Activated T-helper 9 cell treated with anti-CD3 and anti-CD28 coated beads, Interleukin-2, amount 50 U/mL, for 16 hours (primary cell): ENCODE measurements around the gene CCNG1.
"Not testable (repeated sequence)": the region's sequence is repeated elsewhere in the genome, so short reads cannot be mapped to it uniquely, and the experiment has no call there.

ENCODE experiments used
- DNase-seq: peaks from one replicate; pipeline ENCODE4 v3.0.0-alpha.2; 2020; ENCODE audit warnings: low read depth

The CCNG1 gene, protein sequence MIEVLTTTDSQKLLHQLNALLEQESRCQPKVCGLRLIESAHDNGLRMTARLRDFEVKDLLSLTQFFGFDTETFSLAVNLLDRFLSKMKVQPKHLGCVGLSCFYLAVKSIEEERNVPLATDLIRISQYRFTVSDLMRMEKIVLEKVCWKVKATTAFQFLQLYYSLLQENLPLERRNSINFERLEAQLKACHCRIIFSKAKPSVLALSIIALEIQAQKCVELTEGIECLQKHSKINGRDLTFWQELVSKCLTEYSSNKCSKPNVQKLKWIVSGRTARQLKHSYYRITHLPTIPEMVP

DNA sequence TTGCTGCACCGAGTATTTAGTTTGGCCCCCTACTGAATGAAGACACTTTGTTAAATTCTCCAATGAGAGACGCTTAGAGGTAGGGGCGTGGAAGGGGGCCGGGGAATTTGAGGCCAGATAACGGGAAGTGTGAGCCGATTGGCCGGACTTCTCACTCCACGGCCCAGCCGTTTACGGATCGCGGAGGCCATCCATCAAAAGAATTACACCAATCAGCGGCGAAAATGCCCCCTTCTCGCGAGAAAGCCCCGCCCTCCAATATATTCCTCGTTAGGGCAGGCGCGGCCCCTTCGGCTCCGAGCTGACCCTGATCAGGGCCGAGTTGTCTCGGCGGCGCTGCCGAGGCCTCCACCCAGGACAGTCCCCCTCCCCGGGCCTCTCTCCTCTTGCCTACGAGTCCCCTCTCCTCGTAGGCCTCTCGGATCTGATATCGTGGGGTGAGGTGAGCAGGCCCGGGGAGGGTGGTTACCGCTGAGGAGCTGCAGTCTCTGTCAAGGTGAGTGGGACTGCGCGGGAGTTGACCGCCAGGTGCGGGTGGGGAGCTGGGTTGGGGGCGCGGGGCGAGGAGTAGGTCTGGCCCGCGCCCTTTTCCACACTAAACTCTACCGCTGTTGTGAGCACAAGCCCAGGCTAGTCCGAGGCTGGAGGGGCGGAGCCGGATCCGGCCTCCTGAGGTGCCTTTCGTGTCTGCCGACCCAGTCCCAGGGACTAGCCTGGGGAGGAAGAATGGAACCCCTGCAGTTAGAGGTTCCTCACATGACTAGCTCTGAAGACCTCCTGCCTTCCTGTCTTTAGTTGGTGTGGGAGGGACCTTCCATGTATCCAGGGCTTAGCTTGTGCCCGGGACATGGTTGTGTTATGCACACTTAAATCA, at the start of gene CCNG1:
CCNG1 (plus strand) TSS at position 287 of the 874 bp plus-strand sequence. CDS start 1,662 bp downstream, outside the sequence.
- DNase-seq, result peak; percentile 78

DNA sequence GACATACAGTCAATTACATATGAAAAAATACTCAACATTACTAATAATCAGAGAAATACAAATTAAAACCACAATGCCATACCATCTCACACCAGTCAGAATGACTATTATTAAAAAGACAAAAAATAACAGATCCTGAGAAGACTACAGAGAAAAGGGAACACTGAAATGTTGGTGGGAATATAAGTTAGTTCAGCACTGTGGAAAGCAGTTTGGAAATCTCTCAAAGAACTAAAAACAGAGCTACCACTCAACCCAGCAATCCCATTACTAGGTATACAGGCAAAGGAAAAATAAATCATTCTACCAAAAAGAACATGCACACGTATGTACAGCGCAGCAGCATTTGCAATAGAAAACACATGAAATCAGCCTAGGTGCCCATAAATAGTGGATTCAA, 41.6 kb upstream of the CCNG1 start:
- no peak for DNase-seq

DNA sequence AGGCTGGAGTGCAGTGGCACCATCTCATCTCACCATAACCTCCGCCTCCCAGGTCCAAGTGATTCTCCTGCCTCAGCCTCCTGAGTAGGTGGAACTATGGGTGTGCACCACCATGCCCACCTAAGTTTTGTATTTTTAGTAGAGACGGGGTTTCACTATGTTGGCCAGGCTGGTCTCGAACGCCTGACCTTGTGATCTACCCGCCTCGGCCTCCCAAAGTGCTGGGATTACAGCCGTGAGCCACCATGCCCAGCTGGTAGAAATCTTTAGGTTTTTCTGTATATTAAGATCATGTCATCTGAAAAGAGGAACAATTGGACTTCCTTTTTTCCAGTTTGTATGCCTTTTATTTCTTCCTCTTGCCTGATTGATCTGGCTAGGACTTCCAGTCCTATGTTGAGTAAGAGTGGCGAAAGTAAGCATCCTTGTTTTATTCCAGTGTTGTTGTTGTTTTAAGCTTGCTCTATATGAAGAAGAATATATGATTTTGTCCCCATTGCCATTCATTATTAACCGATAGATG, 40.5 kb upstream of the CCNG1 start:
- not testable (repeated sequence) for DNase-seq

DNA sequence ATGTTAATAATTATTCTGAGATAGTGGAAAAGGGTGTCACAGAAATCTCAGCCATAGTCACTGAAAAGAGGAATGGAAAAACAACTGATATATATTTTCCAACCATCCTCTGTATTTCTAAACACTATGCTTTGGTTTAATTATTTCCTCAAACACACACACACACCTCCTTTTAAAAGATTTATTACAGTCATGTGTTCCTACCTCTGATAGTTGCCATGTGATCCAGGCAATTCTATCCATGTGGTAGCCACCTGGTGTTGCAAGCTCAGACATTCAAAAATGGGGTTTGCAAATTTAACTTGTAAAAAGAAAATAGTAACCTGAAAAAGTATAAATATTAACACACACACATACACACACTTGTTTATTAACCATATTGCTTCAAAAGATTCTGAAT, 40.0 kb upstream of the CCNG1 start:
- no peak for DNase-seq

DNA sequence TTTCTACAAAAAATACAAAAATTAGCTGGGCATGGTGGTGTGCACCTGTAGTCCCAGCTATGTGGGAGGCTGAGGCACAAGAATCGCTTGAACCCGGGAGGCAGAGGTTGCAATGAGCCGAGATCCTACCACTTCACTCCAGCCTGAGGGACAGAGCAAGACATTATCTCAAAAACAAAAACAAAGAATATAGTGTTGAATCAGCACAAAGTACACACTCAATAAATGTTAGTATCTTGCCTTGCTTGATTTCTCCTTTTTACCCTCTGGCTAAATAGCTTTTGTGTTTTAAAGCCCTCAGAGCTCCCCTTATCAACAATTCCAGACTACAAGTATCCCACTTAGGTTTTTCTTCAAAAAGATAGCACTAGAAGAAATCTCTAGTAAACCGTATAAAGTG, 37.5 kb upstream of the CCNG1 start:
- DNase-seq, result no peak

DNA sequence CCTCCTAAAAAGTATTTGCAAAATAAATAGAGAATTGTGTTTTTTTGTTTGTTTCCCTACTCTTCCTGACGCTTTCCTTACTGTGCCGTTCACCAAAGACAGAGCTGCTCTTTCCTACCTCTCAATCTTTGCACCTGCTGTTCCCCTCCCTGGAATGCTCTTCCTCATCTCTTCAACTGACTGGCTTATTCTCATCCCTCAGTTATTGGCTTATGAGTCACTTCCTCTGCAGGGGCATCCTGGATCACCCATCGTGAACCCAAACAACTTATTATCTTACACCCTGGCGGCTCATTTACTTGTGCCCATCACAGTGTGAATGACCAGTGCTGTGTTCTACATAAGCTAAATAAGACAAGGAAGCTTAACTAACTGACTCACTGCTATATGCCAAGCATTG, 36.1 kb upstream of the CCNG1 start:
- no peak for DNase-seq

DNA sequence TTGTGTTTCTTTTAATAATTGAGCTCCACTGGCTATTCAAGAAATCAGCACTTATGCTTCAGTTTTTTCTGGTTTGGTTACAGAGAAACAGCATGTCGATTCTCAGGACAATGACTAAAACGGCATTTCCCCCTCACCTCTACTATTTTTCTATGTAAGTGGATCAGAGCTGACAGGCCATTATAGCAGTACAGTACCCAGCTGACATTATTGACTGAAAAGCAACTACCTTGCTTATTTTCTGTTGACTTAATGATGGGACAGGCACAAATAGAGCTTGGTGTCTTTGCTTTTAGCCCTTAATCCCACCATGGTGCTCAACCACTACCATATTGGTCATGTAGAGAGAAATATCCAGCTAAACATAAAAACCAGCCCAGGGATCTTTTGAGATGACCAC, 35.4 kb upstream of the CCNG1 start:
- no peak for DNase-seq

DNA sequence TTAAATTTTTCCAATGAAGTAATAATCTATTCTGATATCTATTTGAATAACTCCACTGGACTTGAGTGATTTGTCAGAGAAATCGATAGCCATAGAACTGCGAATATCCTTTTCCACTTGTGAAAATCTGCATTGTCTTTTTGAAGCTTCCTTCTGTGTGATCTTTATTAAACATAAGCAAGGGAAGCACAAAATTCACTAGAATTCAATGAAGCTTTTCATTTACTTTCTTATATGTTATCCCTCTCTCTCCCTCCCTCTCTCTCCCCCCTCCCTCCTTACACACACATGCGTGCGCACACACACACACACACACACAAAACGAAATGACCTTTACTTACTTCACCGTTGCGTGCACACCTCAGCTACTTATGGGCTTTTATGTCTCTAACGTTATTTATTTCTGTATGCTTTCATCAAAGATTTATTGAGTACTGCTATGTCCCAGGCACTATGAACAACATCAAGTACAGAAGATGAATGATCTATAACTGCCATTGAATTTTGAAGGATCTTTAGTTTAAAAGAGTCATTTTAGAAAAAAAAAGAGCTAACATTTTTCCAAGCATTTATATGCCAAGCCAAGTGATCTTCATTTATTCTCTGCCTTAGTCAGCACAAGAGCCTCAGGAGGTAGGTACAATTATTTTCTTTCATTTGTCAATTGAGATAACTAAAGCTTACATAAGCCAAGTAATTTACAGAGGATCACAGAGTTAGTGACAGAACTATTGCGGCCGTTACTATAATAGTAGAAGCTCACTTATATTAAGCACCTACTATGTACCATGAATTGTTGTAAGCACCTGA, 32.8 kb upstream of the CCNG1 start:
- DNase-seq, result no peak

DNA sequence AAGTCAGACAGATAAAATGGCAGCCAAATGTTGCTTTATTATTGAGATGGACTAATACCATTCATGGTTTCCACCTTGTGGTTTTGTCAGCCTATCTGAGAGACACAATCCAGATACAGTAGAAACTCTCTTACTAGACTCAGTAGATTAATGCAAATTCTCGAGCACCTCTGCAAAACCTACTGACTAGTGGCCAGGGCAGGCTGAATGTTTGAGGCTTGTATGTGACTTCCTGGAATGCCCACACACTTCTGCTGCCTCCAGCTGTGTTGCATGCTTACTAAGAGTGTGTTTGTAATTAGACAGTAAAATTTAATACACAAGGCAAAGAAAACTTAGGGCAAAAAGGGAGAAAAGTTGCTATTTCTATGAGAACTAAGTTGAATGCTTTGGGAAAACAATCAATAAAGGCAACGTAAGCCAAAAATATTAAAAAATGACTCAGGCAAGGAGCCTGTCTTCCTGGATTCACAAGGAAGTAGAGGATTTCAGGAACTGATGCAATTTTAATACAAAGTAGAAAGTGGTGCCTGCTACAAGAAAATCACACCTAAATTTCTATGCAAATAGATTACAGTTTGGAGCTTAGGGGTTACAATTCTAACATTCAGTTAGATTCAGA, 30.2 kb upstream of the CCNG1 start:
- no peak for DNase-seq

DNA sequence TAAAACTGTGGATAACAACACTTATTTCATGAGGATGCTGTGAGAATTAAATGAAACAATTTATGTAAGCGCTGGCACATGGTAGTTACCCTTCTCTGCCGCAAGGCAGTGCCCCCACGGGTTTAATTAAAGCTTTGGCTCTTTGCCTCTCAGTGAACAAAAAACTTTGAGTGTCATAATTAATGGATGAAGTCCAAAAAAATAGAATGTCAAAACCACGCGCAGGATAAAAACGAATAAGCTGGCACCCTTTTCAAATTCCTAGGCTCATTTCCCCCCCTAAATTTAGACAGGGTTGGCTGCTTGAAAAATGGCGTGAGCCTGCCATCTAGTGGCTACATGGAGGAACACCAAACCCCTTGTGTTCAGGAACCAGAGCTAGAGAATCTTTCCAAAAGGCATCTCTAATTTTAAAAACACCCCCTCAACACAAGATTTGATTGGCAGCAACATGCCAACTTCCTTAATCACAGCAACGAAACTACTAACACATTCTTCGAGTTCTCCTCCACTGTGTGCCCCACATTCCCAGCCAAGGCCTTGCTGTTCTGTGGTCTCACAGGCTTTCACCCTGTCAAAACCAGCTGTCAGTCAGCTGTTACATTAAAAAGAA, 29.0 kb upstream of the CCNG1 start:
- peak; percentile 25 for DNase-seq

DNA sequence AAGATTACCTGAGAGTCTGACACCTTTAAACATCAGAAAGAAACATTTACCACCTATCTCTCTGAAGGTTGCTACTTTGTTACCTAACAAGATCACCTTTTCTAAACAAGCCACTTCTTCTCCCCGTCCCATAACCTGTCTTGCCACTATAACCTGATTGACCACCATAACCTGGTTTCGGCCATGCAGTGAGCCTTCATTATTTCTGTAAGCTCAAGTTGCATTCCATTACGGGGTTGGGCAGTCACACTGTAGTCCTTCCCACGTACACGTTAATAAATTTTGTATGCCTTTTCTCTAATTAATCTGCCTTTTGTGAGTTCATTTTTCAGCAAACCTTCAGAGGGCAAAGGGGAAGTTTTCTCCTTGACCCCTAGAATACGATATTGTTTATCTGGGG, 28.0 kb upstream of the CCNG1 start:
- no peak for DNase-seq

DNA sequence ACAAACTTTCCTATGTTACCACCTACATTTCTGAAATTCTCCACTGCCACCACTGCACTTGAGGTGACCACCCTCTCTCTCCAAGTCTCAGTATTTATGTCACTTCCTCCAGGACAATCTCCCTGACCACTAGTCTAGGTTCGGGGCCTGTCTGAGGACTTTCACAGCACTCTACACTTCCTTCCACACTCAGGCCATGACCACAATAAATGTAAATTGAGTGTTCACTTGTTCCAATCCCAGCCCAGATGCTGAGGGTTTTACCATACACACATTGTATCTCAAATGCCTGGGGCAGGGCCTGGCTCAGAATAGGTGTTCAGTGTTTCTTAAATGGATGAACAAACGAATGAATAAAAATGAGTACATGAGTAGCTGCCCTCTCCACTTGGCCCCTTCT, 26.9 kb upstream of the CCNG1 start:
- DNase-seq, result no peak

DNA sequence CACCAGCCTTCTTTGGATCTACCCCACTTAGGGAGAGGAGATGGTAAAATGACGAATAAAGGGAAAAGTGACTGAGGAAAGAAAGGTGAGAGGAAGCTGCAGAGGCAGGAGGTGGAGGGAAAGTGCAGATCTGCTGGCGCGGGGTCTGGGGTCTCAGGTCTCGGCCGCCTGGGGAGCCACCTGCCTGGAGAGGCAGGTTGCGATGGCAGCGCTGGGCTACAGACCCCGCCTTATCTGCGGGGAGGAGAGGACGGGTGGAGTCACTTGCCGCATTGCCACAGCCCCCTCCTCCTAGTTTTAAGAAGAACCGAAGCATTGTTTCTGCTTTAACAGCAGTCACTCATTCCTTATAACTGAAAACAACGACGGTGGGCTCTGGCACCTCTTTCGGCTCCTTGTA, 21.7 kb upstream of the CCNG1 start:
- DNase-seq, result not testable (repeated sequence)

DNA sequence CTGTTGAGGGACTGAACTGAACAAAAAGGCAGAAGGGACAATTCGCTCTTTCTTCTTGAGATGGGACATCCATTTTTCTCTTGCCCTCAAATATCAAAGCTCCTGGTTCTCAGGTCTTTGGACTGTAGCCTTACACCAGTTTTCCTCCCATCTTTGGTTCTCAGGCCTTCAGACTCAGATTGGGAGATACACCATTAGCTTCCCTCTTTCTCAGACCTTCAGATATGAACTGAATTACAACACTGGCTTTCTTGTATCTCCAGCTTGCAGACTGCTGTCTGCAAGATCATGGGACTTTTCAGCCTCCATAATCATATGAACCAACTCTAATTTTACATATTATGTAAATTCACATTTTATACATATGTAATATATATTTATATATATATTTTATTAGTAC, 12.6 kb upstream of the CCNG1 start:
- no peak for DNase-seq

DNA sequence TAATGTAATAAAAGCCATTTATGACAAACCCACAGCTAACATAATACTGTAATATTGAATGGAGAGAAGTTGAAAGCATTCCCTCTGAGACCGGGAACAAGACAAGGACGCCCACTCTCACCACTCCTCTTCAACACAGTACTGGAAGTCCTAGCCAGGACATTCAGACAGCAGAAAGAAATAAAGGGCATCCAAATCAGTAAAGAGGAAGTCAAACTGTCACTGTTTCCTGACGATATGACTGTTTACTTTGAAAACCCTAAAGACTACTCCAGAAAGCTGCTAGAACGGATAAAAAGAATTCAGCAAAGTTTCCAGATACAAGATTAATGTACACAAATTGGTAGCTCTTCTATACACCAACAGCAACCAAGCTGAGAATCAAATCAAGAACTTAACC, 11.3 kb upstream of the CCNG1 start:
- DNase-seq, result not testable (repeated sequence)

DNA sequence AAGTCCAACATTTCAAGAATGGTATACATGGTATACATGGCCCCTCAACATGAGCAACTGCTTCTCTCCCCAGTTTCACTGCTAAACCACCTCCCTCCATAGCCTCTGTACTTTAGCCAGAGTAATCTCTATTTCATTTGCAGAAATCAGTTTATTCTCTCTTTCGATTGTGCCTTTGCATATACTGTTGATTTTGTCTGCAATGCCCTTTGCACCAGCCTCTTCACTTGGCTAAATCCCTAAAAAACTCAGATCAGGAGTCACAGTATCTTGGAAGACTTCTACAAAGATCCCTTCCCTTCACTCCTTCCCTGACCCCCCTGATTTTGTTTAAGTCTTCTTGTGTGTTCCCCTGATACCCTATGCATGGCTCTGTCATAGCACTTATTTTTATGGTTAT, 4.9 kb upstream of the CCNG1 start:
- no peak for DNase-seq

DNA sequence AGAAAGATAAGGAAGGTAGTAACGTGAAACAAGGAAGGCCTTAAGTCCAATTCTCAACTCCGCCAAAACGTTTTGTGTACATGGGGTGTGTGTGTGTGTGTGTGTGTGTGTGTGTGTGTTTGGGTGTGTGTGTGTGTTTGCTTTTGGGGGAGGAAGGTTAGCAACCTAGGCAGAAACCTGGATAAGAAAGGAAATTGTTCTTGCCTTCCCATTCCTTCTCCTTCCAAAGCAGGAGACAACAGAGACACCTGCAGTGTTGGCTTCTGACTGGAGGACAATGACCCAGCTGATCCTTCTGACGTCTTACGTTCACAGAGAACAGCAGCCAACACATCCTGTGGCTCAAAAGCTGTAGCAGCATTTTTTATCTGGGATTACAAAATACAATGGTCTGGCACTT, 4.1 kb upstream of the CCNG1 start:
- DNase-seq, result no peak

DNA sequence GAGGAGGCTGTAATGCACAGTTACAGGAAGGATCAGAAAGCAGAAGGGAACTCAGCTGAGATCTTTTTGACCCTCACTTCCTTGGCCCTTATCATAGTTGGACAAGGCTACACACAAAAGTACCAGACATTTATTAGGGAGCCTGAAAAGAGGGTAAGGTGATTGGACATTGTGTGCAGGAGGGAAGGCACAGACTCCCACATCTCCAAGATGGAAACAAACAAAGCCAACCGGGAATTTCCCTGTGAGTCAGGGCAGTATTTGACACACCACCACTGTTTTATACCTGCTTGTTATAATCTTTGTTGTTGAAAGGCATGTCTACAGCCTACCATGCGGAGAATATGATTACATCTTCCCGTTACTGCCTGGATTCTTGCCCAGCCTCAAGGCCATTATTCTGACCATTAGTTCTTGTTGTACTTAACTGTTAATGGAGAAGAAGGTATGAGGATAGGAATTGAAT, 3.0 kb upstream of the CCNG1 start:
- DNase-seq, result no peak

DNA sequence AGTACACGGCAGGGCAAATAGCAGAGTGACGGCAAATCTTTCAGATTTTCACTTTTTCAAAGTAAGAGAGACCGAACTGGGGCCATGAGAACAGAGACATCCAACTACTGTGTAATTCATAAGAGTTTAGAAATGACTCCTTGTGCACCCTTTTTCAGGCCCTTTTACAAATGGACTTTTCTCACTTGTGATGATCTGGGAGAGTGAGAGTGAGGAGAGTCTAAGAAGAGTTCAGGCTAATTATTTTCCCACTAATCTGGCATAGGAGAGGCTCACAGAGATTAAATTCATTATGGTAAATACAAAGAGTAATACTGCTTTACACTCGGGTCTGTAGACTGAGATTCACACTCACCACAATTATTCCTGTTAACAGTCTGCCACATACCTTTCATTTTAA, 880 bp upstream of the CCNG1 start:
- DNase-seq, result no peak

DNA sequence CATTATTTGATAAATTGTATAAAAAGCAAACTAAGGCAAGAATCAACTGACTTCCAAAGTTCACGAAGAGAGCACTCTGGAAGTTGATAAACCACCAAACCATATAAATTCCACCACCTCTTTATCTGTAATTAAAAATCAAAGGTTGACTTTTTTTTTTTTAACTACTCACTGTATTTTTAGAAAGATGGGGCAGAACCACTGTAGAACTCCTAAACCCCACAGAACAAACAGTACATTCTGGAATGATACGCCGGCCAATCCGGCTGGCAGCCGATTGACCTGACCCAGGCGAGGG, 435 bp upstream of the CCNG1 start:
- no peak for DNase-seq

DNA sequence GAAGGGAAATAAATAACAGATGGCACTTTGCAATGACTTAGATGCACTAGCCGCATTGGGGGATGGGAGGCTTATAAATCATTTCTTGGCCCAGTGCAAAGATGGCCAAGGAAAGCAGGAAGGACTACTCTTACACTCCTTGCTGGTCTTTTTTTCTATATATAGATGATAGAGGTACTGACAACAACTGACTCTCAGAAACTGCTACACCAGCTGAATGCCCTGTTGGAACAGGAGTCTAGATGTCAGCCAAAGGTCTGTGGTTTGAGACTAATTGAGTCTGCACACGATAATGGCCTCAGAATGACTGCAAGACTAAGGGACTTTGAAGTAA, 1.7 kb downstream of the CCNG1 start:
- no peak for DNase-seq

DNA sequence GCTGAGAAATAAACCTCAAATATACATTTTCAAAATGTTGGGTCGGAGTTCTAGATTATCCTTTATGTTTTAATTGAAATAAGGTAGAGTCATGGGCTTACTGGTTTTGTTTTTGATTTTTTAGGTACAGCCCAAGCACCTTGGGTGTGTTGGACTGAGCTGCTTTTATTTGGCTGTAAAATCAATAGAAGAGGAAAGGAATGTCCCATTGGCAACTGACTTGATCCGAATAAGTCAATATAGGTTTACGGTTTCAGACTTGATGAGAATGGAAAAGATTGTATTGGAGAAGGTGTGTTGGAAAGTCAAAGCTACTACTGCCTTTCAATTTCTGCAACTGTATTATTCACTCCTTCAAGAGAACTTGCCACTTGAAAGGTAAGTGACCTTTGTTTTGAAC, 3.6 kb downstream of the CCNG1 start:
- no peak for DNase-seq
